ENCODE results near the gene ROBO3.

DNA sequence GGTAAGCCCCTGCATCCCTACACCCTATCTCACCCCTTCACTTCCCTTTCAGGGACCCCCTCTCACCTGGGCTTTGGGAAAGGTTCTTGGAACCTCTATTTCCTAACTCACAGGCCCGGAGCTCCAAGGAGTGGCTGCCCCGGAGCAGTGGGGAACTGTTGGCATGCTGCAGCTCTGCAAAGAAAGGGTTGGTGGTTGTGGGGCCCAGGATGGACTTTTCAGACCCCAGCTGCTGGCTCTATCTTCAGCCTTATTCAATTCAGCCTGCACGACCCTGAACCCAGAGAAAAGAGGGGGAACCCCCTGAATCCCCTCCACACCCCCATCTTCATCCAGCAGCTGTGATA lies 22.4 kb downstream of the ROBO3 start:
- no peak for TF ChIP-seq POLR2A (IDR thresholded peaks at IDR 0.05)
- TF ChIP-seq, protein P1, sequence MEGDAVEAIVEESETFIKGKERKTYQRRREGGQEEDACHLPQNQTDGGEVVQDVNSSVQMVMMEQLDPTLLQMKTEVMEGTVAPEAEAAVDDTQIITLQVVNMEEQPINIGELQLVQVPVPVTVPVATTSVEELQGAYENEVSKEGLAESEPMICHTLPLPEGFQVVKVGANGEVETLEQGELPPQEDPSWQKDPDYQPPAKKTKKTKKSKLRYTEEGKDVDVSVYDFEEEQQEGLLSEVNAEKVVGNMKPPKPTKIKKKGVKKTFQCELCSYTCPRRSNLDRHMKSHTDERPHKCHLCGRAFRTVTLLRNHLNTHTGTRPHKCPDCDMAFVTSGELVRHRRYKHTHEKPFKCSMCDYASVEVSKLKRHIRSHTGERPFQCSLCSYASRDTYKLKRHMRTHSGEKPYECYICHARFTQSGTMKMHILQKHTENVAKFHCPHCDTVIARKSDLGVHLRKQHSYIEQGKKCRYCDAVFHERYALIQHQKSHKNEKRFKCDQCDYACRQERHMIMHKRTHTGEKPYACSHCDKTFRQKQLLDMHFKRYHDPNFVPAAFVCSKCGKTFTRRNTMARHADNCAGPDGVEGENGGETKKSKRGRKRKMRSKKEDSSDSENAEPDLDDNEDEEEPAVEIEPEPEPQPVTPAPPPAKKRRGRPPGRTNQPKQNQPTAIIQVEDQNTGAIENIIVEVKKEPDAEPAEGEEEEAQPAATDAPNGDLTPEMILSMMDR (IDR thresholded peaks at IDR 0.05): no peak

Data from body of pancreas (tissue), 4 donors.